Measurements from ENCODE around the gene DPEP1.
A peak's percentile ranks its signal among the peaks of the same experiment; 100 is the strongest.

DPEP1 gene

GRCh38 chr16:89685916-89686315, 72.5 kb downstream of the DPEP1 start:
- DNase-seq (ENCODE audit: low read depth) = no peak
- in situ Hi-C loops (cut with HindIII; ENCODE audit: low sequenced_read_pairs) = loop anchor here (5.0 to 25.0 kb wide), 2 partner anchors 124 to 399 kb away; partner anchors contain the start of gene RPL13
- H3K4me3 ChIP-seq (ENCODE audit: low read depth, low read length) = peak overlapping the region; percentile 80
- TF ChIP-seq CTCF (IDR thresholded peaks at IDR 0.05; ENCODE audit: low read depth, low read length, missing control alignments) = no peak

DNA sequence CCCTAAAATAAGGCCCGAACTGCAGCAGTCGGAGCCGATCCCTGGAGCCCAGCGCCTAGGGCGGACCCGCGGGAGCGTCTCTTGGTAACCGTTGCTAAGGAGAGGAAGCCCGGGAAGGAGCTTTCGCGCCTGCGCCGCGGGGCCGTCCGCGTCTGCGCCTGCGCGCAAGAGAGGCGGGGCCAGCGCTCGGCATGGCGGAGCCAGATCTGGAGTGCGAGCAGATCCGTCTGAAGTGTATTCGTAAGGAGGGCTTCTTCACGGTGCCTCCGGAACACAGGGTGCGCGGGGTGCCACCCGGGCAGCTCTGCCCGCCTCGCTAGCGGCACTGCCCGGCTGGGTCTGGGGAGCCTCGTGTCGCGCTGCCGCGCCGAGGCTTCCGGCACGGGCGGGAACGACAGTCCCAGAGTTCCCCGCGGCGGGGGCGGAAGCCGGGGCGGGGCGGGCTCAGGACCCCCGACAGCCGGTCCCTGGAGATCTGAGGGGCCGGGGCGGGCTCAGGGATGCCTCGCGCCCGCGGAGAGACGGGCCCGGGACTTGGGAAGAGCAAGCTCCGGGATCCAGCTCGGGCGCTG, 73.2 kb downstream of the DPEP1 start, which contains the start of gene CDK10:
Gene CDK10, plus strand, starts transcription at position 170 of the 572 bp plus-strand sequence. Its CDS starts 22 bp downstream, at position 192.
- TF ChIP-seq CTCF (IDR thresholded peaks at IDR 0.05; ENCODE audit: low read depth, low read length, missing control alignments) = no peak
- peak within 1 kb of the TSS; percentile 80 for H3K4me3 ChIP-seq (ENCODE audit: low read depth, low read length)
- in situ Hi-C loops (cut with HindIII; ENCODE audit: low sequenced_read_pairs) = loop anchor here (5.0 to 25.0 kb wide), 2 partner anchors 124 to 399 kb away; partner anchors contain the start of gene RPL13
- DNase-seq (ENCODE audit: low read depth) = peak; percentile 71

DNA sequence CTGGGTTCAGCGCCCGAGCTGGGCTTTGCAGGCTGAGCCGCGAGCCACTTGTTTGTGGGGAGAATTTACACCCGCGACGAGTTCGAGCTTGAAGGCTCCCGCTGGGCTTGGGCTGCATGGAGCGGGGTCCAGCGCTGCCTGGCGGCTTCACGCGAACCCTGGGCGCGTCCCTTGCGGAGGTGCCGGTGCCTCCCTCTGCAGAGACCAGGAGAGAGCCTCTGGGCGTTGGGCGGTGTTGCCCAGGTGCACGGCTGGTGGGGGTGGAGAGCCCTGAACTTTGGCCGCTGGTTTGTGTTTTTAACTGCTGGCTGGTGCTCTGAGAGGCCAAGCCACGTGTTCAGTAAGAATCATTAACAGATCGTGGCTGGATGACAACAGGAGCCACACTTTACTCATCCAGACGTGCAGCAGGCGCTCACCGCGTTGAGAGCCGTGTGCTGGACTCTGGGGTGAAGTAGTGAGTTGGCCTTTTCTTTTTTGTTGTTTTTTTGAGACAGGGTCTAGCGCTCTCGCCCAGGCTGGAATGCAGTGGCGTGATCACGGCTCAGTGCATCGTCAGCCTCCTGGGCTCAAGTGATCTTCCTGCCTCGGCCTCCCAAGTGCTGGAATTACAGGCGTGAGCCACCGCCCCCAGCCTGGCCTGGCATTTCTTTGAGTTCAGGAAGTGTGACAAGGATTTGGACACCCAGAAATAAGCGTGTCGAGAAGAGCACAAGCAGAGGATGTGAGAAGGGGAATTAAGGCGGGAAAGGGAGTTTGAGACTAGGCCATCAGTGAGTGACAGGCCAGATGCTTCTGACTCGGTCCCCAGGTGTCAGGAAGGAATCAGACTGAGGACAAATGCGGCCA, 73.9 kb downstream of the DPEP1 start:
- in situ Hi-C loops (cut with HindIII; ENCODE audit: low sequenced_read_pairs) = loop anchor here (5.0 to 25.0 kb wide), 2 partner anchors 125 to 400 kb away; partner anchors contain the start of gene RPL13
- peak overlapping the region; percentile 80 for H3K4me3 ChIP-seq (ENCODE audit: low read depth, low read length)
- no peak for DNase-seq (ENCODE audit: low read depth)
- peak; percentile 20 for TF ChIP-seq CTCF (IDR thresholded peaks at IDR 0.05; ENCODE audit: low read depth, low read length, missing control alignments)

All from astrocyte of the cerebellum (primary cell).